NOMO-1 treated with DMSO at 0.1 percent for 48 hours (cell line): Measurements from ENCODE around the gene UMODL1.
A peak's percentile ranks its signal among the peaks of the same experiment; 100 is the strongest.

ENCODE experiments used
- DNase-seq: peaks from one replicate; lab custom pipeline; 2025; ENCODE audit not compliant: unreplicated experiment; lab: John Stamatoyannopoulos, UW

Gene UMODL1

DNA sequence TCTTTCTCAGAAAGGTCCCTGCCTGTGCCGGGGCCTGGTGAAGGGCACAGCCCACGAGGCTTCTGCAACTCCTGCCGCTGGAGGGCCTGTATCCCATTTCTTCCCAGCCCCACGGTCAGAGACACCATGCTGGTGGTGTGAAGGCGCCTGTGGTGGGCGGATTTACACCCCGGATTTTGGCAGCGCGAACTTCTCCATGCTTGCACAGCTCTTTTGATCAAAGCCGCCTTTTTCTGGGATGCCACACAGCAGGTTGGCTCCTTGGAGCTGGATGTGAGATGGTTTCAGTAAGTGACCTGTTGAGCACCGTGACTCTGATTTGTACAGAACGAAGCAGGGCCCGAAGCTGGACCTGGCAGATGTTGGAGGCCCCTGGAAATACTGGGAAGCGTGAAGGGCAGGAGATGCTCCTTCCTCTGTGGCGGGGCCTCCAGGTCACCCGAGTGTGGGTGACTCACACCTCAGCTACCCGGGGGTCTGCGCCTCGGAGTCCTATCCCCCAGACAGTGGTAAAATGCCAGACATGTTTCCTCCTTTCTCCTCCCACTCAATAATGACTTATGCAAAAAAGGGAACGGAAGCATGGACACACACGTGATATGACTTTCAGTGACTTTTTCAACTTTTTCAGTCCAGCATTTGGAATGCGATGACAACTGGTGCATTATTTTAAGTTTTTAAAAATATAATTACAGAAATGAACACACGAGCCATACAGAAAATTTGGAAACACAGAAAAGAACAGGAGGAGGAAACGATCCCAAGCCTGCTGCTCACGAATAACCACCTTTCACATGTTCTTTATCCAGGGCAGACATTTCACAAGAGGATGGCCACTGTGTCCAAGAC lies 9.0 kb downstream of the UMODL1 start:
- DNase-seq = peak; percentile 40

DNA sequence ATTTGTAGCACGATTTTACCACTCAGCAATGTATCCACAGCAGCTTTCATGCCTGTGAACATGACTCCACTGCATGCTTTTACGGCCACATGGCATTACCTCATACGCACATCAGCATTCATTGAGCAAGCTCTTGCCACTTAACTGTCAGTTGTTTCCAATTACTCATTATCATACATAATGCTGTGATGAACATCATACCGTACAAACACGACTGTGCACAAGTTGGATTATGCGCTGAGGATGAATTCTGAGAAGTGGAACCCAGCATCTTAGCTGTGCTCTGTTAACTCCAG lies 9.6 kb downstream of the UMODL1 start:
- peak; percentile 68 for DNase-seq

DNA sequence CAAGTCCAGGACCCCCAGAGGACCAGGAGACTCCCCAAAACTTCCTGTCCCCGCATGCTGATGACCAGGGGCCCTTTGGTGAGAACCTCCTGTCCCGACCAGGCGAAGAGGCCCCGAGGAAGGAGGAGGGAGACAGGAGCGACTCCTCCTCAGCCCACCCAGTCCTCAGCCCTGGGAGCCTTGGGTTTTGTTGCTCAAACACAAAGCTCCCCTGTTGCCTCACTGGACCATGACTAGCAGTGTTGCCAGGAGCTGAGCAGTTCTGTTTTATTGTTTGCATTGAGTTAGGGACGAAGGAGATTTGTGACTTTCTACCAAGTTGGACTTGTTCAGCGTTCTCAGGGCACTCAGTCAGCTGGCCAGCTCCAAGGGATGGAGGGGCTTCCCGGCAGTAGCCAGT lies 10.0 kb downstream of the UMODL1 start:
- peak; percentile 76 for DNase-seq

DNA sequence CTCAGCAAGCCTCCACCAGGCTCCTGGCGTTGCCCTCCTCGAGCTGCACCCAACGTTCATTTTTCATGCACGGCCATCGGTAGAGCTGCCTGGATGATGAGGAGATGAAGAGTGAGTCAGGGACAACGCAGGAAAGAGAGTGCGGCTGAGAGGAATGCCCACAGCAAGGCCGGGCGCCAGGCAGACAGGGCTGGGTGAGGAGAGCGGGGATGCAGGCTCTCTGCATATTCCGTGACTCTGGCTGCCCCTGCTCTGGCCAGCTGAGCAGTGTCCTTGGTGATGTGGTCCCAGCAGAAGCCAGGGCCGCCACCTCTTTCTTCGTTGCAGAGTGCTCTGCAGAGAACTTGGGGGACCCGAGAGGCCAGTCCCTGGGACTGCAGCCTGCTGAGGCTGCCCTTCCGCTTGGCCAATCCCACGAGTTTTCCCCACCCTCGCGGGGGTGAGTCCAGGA lies 10.8 kb downstream of the UMODL1 start:
- no peak for DNase-seq

DNA sequence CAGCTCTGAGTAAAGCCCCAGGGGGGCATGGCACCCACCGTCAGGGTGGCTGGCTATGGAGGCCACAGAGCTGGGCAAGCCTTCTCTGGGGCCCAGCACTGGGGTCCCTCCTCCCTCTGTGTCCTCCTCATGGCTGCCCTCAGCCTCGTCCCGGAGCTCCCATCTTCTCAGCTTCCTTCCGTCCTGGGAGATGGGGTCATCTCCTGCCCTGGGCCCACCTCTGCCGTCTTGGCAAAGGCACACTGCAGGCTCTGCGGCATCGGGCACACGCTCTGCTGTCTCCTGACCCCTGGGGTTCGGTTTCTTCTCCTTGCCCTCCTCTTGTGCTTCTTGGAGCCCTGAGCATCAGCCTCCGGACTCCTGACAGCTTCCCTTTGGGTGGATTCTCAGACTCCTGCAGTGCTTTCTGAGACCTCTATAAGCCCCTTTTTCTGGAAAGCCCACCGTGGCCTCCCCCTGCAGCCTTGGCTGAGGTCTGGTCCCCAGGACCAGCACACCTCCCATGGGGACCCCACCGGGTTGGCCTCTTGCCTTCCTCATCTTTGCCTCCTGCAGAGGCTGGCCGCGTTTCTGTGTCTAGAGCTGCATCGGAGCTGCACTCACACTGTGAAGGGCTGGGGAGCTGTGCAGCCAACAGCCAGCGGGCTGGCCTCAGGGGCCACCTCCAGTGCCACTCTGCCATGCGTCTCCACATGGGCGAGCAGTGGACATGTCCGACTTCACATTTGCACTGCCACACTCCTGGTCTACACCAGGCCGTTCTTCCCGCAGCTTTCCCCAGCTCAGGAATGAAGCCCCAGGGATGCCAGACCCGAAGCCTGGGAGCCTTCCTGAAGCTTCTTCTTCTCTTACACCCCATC lies 11.6 kb downstream of the UMODL1 start:
- no peak for DNase-seq

DNA sequence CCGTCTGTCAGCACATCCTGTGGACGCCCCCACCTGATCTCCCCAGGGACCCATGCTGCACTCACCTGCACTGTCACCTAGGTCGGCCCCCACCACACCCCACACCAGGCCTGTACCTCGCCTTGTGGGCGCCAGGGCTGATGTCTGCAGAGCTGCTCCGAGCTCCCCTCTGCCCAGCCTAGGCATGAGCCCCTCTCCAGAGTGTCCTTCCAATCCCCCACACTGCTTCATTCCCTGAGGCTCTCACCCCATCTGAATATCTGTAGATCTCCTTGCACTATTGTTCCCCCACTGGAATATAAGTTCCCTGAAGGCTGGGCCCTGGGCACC lies 12.2 kb downstream of the UMODL1 start:
- DNase-seq = no peak

DNA sequence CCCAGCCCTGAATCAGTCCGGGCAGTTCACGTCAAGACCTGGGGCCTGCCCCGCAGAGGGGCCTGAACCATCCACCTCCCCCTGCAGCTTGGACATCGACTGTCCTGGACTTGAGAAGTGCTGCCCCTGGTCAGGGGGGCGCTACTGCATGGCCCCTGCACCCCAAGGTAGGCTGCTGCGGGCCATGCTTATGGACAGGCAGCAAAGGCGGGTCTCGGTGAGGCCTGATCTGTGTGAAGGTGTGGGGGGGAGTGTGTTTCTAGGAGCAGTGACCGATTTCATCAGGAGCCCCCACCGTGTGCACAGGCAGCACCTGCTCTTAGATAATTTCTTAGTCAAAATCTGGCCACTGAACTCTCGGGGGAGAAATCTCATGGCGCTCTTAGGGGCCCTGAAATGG lies 13.0 kb downstream of the UMODL1 start:
- DNase-seq = no peak

DNA sequence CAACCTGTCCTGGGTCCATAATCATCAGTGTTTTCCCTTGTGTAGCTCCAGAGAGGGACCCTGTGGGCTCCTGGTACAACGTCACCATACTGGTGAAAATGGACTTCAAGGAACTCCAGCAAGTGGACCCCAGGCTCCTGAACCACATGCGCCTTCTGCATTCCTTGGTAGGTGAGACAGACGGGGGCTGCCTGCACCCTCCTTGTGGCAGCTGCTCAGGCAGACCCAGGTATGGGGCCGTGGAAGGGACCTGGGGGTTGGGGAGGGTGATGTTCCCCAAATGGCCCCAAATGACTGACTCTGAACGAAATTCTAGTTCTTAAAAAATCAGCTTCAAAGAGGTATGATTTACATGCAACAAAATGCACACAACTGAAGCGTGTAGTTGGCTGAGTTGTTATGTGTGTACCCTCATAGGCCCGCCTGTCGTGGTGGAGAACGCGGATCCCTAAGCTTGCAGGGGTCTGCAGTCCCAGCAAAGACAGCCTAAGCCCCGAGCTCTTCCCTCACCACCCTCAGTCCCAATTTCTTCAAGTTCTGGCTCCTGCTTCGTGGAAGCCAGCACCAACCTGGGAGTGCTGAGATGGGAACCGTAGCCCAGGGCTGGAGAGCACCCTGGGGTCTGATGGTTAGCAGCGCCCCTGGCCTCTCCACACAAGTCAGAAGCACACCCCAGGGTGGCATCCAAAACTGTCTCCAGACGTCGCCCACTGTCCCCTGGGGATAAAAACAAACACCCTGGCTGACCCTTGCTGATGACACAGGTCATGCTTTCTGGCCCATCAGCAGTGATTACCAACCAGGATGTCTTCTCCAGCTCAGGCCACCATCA lies 14.3 kb downstream of the UMODL1 start:
- no peak for DNase-seq

DNA sequence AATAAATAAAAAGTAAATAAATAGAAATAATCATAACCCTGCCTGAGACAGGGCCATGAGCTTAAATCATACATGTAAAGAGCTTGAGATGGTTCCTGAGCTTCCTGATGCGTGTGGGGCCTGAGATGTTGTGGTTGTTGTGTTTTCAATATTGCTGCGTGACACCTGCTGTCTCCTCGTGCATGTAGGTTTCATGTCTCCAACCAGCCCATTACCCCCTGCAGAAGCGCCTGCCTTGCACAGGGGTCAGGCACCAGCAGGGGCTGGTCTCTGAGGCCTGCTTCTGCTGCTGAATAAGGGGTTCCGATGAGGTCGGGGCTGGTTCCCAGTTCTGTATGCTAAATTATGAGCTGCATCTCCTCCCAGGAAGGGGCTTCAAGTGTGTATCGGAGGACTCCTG lies 15.9 kb downstream of the UMODL1 start:
- no peak for DNase-seq

DNA sequence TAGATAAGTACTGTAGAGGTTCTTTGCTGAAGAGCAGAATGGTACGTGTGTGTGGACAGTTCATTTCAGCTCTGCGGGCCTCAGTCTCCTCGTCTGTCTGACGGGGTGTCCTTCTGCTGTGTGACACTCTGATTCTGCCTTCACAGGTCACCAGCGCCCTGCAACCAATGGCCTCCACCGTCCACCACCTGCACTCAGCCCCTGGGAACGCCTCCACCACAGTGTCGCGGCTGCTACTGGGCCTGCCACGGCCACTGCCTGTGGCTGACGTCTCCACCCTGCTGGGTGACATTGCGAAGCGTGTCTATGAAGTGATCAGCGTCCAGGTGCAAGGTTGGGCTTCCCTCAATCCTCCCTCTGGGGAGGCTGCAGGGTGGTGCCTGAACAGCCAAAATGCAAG lies 17.0 kb downstream of the UMODL1 start:
- no peak for DNase-seq

DNA sequence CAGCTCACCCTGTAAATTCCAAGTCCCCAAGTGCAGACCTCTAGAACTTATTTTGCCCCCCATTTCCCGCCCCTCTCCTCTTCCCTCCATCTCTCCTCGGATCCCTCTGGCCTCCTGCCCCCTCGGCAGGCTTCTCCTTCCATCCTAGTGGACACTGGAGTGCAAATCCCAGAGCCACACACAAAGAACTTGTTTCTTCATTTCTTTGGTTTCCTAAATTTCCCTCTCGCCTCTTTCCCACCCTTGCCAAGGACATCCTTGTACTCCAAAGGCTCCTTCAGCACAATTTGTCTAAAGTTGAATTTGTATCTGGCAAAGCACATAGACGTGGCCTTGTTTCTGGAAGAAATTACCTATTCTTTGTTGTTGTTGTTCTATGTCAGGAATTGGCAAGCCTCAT lies 17.5 kb downstream of the UMODL1 start:
- DNase-seq = no peak

DNA sequence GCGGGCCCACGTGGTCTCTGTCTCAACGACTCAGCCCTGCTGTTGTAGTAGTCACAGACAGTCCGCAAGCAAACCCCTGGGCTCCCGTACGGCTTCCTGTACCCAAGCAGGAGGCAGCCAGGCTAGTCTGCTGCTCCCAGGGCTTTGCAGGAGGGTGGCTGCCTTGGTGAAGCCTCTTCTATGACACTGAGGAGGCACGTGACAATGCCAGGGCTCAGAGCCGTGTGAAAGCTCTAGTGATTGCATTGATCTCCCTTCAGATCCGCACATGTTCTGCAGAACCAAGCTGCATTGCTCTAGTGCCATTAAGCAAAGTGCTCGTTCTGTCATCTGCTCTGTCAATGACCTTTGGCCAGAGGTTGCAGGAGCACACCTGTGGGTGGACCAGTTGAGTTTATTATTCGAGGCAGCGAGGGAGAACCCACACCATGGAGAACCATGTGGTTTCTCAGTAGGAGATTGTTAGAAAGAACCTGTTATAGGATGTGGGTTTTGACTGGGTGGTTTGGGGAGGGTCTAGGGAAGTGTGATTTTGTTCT lies 18.0 kb downstream of the UMODL1 start:
- no peak for DNase-seq

DNA sequence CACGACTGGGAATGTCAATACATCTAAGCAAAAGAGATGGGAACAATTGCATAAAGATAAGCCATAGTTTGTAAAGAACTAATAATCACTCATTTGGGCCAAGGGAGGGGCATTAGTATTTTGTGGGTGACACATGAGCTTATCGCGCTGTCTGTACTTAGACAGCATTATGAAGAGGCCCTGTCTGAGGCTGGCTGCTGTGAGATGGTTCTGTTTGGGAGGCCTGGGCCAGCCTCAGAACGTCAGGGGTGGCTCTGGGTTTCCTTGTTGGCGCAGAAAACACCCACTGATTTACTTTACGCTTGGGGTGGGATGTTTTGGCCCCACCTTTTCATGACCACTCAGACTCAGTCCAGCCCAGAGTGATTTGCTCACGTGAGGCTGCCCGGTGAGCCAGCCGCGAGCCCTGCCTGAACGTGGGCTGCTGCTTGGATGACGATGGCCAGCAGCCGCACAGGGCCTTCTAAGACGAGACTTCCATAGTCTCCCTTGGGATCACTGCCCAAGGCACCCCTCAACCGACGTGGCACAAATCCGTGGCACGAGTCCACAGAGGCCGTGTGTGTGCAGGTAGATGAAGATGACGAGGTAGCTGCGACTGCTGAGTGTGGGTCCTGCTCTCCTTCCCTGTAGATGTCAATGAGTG lies 18.7 kb downstream of the UMODL1 start:
- no peak for DNase-seq

DNA sequence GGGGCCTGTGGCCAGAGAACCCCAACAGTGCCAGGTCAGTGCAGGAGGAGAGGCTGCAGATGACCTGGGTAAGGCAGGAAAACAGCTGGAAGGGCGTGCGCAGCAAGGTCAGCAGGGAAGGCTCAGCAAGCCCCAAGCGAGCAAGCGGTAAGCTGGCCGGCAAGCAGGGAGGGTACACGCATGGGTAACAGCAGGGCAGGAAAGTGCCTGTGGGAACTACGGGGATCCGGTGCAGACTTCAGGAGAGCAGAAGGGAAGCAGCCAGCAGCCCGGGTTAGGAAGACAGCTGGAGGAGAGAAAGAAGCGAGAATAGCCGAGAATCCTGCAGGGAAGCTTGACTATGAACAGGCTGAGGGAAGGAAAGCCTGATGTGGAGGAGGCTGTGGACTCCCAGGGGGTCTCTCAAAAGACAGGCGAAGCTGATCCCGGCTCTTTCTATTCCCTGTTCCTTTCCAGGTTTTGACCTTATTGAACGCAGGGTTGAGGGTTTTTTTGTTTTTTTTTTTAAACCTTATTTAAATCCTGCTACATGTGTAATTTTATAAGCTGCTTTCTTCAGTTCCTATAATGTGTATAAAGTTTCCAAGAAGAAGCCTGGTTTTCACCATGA lies 20.9 kb downstream of the UMODL1 start:
- no peak for DNase-seq

DNA sequence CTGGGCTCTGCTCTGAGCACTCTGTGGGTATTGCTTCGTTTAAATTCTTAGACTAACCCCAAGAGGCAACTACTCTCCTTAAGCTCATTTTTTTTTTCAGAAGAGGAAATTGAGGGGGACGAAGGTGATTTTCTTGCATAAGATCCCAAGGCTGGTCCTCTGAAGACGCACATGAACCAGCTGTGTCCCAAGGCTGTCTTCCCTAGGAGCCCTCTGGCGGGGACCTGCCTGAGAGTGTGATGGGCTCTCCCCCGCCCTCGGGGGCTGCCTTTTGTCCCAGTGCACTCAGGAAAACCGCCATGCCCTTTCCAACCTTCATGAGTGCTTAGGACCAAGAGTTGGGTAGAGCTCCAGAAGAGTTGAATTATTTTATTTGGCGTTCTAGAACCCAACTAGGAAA lies 21.7 kb downstream of the UMODL1 start:
- no peak for DNase-seq

DNA sequence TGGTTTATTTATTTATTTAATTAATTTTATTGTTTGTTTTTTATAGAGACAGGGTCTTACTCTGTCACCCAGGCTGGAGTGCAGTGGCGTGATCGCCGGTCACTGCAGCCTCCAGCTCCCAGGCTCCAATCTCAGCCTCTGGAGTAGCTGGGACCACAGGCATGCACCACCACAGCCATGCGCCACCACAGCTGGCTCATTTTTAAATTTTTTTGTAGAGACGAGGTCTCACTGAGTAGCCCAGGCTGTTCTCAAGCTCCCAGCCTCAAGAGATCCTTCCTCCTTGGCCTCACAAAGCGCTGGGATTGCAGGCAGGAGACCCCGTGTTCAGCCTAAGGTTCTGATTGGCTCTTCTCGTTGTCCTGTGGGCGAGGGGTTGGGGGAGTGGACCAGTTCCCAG lies 22.1 kb downstream of the UMODL1 start:
- DNase-seq = no peak

DNA sequence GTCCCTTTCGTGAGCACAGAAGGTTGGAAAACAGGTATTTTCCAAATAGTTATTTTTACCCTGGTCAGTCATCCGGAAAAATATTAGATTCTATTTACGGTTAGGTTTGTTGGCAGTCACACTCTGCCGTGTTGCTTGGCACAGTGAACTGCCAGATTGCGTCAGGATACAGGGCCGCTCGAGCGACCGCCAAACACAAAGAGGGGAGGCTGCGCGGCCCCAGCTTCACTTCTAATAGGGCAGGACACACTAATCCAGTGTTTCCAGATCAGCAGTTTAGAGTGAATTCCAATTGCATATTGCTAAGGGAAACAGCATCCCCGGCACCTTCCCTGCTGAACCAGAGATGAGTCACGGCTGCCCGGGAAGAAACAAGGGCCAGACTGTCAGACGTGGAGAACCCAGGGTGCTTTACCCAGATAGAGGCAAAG lies 22.9 kb downstream of the UMODL1 start:
- DNase-seq = no peak

DNA sequence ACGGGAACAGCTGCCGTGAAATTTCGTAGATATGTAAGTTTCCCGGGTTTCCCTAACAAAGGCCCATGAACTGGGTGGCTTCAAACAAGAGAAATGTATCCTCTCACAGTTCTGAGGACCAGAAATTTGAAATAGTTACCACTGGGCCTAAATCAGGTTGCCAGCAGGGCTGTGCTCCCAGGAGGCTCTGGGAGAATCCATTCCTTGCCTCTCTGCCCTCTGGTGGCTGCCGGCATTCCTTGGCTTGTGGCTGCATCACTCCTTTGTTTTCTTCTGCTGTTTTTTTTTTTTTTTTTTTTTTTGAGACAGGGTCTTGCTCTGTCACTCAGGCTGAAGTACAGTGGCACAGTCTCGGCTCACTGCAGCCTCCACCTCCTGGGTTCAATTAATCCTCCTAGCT lies 23.7 kb downstream of the UMODL1 start:
- DNase-seq = no peak

DNA sequence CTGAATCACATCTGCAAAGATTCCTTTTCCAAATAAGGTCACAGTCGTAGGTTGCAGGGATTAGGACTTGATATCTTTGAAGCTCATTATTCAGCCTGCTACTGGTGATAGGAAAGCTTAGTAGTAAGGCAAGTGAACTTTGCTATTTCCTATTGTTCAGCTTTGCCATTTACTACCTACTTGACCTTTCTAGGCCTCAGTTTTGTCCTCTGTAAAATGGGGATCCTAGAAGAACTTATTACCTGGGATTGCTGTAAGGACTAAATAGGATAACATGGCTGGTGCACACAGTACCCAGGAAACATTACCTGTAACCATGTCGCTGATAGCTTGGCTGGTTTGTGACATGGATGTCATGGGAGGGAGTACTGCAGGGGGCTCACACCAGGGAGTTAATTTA lies 24.5 kb downstream of the UMODL1 start:
- no peak for DNase-seq

DNA sequence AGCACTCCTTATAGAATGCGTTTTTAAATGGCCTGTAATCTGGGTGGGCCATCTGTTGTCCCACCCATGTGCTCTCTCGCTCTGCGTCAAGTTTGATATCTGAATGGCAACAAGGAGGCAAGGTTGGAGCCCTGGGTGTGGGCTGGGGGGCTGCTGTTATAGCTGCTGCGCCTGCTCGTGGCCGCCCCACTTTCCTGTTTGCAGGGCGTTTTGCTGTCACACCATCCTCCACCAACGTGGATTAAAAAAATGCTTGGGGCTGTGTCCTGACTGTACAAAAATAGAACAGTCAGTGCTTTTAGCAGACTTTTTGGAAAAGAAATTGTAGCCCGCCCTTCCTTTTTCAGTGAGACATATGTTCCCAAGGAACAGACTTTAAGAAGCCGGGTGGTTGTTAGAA lies 25.4 kb downstream of the UMODL1 start:
- no peak for DNase-seq
